ENCODE measurements around the gene KCNQ5.

KCNQ5 gene

GRCh38 chr6:73078908-73079610 is 457.2 kb downstream of the KCNQ5 start:
- no peak for DNase-seq

GRCh38 chr6:73079611-73079955 is 457.7 kb downstream of the KCNQ5 start:
- DNase-seq: no peak

GRCh38 chr6:73079978-73080377 is 458.1 kb downstream of the KCNQ5 start:
- DNase-seq: no peak

GRCh38 chr6:73081955-73082354 is 460.1 kb downstream of the KCNQ5 start:
- DNase-seq: no peak

- DNase-seq: no peak
Measured at GRCh38 chr6:73083886-73084285, 462.0 kb downstream of the KCNQ5 start.

- no peak for DNase-seq
Measured at GRCh38 chr6:73085443-73085871, 463.6 kb downstream of the KCNQ5 start.

- no peak for DNase-seq
Measured at GRCh38 chr6:73086726-73087125, 464.9 kb downstream of the KCNQ5 start.

- no peak for DNase-seq
Measured at GRCh38 chr6:73088138-73088813, 466.4 kb downstream of the KCNQ5 start.

GRCh38 chr6:73104921-73105320 is 483.1 kb downstream of the KCNQ5 start:
- DNase-seq: no peak

GRCh38 chr6:73107016-73107415 is 485.2 kb downstream of the KCNQ5 start:
- no peak for DNase-seq

GRCh38 chr6:73108949-73109348 is 487.1 kb downstream of the KCNQ5 start:
- DNase-seq: no peak

- no peak for DNase-seq
Measured at GRCh38 chr6:73109659-73110058, 487.8 kb downstream of the KCNQ5 start.

GRCh38 chr6:73116330-73116729 is 494.5 kb downstream of the KCNQ5 start:
- no peak for DNase-seq

GRCh38 chr6:73121421-73121993 is 499.6 kb downstream of the KCNQ5 start:
- DNase-seq: no peak

GRCh38 chr6:73123632-73124329 is 501.9 kb downstream of the KCNQ5 start:
- DNase-seq: no peak

GRCh38 chr6:73129653-73130443 is 508.0 kb downstream of the KCNQ5 start:
- DNase-seq: peak; percentile 14

GRCh38 chr6:73131706-73132105 is 509.8 kb downstream of the KCNQ5 start:
- DNase-seq: no peak

- no peak for DNase-seq
Measured at GRCh38 chr6:73134588-73134987, 512.7 kb downstream of the KCNQ5 start.

- DNase-seq: no peak
Measured at GRCh38 chr6:73139681-73140383, 518.0 kb downstream of the KCNQ5 start.

- no peak for DNase-seq
Measured at GRCh38 chr6:73143551-73143950, 521.7 kb downstream of the KCNQ5 start.

GRCh38 chr6:73144516-73144915 is 522.7 kb downstream of the KCNQ5 start:
- DNase-seq: no peak

- DNase-seq: no peak
Measured at GRCh38 chr6:73145690-73146089, 523.8 kb downstream of the KCNQ5 start.
